Measurements from ENCODE around the gene PGS1. TPM values are rescaled to one million over a fixed set of nuclear protein-coding genes. Genes with fewer than 3 reads are reported as not detected.
A peak's percentile ranks its signal among the peaks of the same experiment; 100 is the strongest.

The PGS1 gene
- total and polyA plus RNA-seq, 2 of the 8 experiments (the other 6 are each of a cell fraction or from before 2014, with no cell fraction given), result 46.7 to 60.0 TPM

DNA sequence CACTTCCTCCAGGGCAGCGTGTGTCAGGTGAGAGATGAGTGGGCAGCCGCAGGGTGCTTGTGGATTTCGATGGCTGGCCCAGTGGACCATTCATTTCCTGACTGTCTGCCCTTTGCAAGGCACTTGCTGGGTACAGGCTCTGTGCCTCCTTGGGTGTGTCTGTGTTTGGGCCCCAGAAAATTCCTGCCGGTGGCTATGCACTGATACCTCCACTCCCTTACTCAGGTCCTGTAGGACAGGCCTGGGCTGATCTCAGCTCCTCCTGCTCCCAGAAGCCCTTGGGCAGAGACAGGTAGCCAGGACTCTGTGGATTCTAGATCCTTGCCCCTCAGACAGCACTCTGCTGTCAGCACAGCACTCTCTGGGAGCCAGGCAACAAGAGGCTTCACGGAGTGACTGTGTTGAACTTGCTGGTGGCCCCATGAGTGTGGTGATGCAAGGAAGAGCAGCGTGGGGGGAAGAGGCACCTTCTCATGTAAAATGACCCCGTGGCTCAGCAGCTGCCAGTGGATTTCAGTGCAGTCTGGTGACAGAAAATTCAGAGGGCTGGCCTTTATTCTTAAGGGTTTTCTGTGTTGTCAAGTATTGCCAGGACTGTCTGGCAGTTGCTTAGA is 29.0 kb downstream of the PGS1 start:
- peaks cover 11 to 26% (median 23%) of the 10 kb centered on the region in 4 experiments for H3K36me3 ChIP-seq (ENCODE audit: control insufficient read depth in 2 of 4, insufficient read depth in 4 of 4, low read length in 3 of 4)
- no peak overlapping the region; a peak in 1 of 4 replicates for H3K4me2 ChIP-seq (ENCODE audit: insufficient read depth in 1 of 2, low read depth in 2 of 2, low read length in 2 of 2)
- peak overlapping the region in 1 of 4 experiments; percentile 37; a peak in 1 of 7 replicates for H3K9ac ChIP-seq (replicated peaks in 1 of 4; ENCODE audit: extremely low read depth in 1 of 4, low read depth in 3 of 4, low read length in 3 of 4)
- H2BK15ac ChIP-seq (ENCODE audit: low read length), result no peak overlapping the region
- no peak overlapping the region for H2BK20ac ChIP-seq (ENCODE audit: low read length)
- peaks cover 29 to 49% of the 10 kb centered on the region in 2 experiments for H4K20me1 ChIP-seq (replicated peaks in 1 of 2; ENCODE audit: control insufficient read depth in 1 of 2, insufficient read depth in 2 of 2, low read length in 2 of 2)
- peaks cover 0 to 85% of the 10 kb centered on the region in 2 experiments; a peak in 2 of 4 replicates for H3K79me2 ChIP-seq (ENCODE audit: control insufficient read depth in 1 of 2, insufficient read depth in 2 of 2, low read length in 2 of 2)
- H3K18ac ChIP-seq (ENCODE audit: extremely low read depth, low read length), result no peak overlapping the region
- H4K91ac ChIP-seq (replicated peaks; ENCODE audit: insufficient read length, low read length), result no peak overlapping the region
- no peaks in the 10 kb centered on the region for H3K9me3 ChIP-seq (ENCODE audit: insufficient read depth in 2 of 2, low read depth in 1 of 2, low read length in 1 of 2)
- 0 out of 2 replicates have a peak overlapping the region, but pooled peaks have one; percentile 4 for H2BK12ac ChIP-seq (ENCODE audit: low read depth, low read length)
- H2AFZ ChIP-seq (ENCODE audit: low read length), result no peak overlapping the region
- no peak overlapping the region for H3K56ac ChIP-seq (replicated peaks; ENCODE audit: insufficient read length, low read depth, low read length)
- peak overlapping the region; percentile 20; the same call in 1 of the 2 replicates for H2BK5ac ChIP-seq (ENCODE audit: low read depth, low read length)
- no peak overlapping the region for H4K8ac ChIP-seq (ENCODE audit: extremely low read depth, insufficient read depth, low read length)
- H3K23me2 ChIP-seq (ENCODE audit: low read depth, low read length), result no peaks in the 10 kb centered on the region
- no peak overlapping the region for H4K5ac ChIP-seq (ENCODE audit: insufficient read length, low read depth, low read length)
- DNase-seq (ENCODE audit: low read depth in 1 of 2, low spot score in 2 of 2), result no peak
- no peak overlapping the region for H3K14ac ChIP-seq (ENCODE audit: insufficient read length)
- no peak overlapping the region for H2AK5ac ChIP-seq (ENCODE audit: low read depth, low read length)
- WGBS, 2 experiments (ENCODE audit: extremely low coverage in 1 of 2, insufficient coverage in 1 of 2, insufficient read length in 1 of 2, insufficient replicate concordance in 2 of 2, low coverage in 1 of 2, low lambda C conversion rate in 2 of 2, missing lambda C conversion rate in 1 of 2), result 81% methylated on average over 7 of the region's 7 CpGs; no CpG with 5 or more reads in 1 of the 2 experiments
- H3K4me1 ChIP-seq (replicated peaks in 1 of 4; ENCODE audit: control insufficient read depth in 3 of 4, insufficient read depth in 4 of 4, low read length in 3 of 4), result peaks cover 0 to 15% (median 8%) of the 10 kb centered on the region in 4 experiments; a peak in 5 of 7 replicates
- H3K27me3 ChIP-seq (replicated peaks in 1 of 4; ENCODE audit: control insufficient read depth in 3 of 4, extremely low read depth in 1 of 4, insufficient read depth in 3 of 4, low read length in 3 of 4), result no peaks in the 10 kb centered on the region
- H3K4me3 ChIP-seq (ENCODE audit: extremely low read depth in 1 of 4, insufficient read depth in 2 of 4, low read depth in 3 of 4, low read length in 4 of 4), result no peak overlapping the region
- no peak overlapping the region for H3K23ac ChIP-seq (ENCODE audit: insufficient read length)
- no peak overlapping the region for H2BK120ac ChIP-seq (replicated peaks; ENCODE audit: low read depth, low read length)
- peaks cover 13% of the 10 kb centered on the region for H3K79me1 ChIP-seq (ENCODE audit: low read depth, low read length)
- no peak overlapping the region for H3K4ac ChIP-seq (replicated peaks; ENCODE audit: insufficient read length, low read depth, low read length)
- ChIA-PET POLR2A (ENCODE audit: partially characterized antibody) (interaction anchor here (0.9 to 1.7 kb wide), 2 partner anchors 8 to 25 kb away, joined by 3 to 5 read pairs; no protein-coding TSS in a partner anchor), CTCF (ENCODE audit: partially characterized antibody) (interaction anchor here (1.1 to 6.5 kb wide), 6 partner anchors 10 to 156 kb away, joined by 4 to 28 read pairs (median 7); no protein-coding TSS in a partner anchor)
- peak overlapping the region; percentile 23; the same call in 1 of the 2 replicates for H3K27ac ChIP-seq (ENCODE audit: low read depth, low read length)
- FAIRE-seq, result no peak
- TF ChIP-seq SUZ12 (IDR thresholded peaks at IDR 0.05; ENCODE audit: low read length) (no peak), POLR2AphosphoS5 (IDR thresholded peaks at IDR 0.05; ENCODE audit: low read depth, low read length) (0 out of 2 replicates have a peak, but pooled peaks have one; percentile 1)
